NOMO-1 (cell line): Measurements from ENCODE around the gene EFCAB10.
A peak's percentile ranks its signal among the peaks of the same experiment; 100 is the strongest.
"Not testable (repeated sequence)": the region's sequence is repeated elsewhere in the genome, so short reads cannot be mapped to it uniquely, and the experiment has no call there.

Source experiments
- DNase-seq, 2 experiments: peaks; one replicate each; lab custom pipeline; 2025; ENCODE audit not compliant: unreplicated experiment in 2 of 2; lab: John Stamatoyannopoulos, UW

EFCAB10 gene

DNA sequence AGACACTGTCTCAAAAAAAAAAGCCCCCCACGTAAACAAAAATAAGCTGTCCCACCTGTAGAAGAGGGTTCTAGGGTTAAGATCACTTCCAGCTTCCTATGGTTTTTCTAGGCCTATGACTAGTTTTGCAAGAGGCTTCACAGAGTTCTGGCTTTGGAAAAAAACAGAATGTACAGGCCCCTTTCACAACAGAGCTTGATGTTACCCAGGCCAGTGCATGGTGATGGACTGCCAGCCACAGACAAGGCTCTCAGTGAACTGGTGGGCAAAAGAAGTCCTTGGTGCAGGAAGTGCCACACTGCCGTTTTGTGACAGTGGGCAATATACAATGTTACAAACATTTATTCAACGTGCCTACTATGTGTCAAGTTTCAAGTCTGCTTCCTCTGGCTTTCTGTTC, 18.3 kb upstream of the EFCAB10 start:
- no peak for DNase-seq

DNA sequence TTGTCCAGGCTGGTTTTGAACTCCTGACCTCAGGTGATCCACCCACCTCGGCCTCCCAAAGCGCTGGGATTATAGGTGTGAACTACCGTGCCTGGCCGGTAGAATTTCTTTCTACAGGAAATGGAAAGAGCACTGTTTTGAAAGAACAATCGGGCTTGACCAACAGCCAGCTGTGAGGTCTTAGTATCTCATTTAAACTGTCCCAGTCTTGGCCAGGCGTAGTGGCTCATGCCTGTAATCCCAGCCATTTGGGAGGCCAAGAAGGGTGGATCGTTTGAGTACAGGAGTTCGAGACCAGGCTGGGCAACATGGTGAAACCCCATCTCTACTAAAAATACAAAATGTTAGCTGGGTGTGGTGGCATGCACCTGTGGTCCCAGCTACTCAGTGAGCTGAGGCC, 17.8 kb upstream of the EFCAB10 start:
- not testable (repeated sequence) for DNase-seq

DNA sequence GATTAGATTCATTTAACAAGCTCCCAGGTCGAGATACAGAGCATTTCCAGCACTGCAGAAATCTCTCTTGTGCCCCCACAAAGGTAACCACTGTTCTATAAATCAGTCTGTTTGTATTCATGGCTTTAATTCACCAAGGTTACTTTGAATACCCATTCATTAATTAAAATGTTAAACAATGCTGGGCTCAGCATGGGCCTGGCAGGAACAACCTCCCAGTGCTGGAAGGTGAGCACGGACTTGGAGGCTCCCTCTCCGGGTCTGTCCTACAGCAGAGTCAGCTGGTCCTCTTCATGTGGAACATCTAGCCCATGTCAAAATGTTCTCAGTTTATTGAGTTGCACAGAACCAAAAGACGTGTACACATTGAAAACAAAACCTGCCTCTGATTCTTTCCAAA, 15.6 kb upstream of the EFCAB10 start:
- DNase-seq: no peak

DNA sequence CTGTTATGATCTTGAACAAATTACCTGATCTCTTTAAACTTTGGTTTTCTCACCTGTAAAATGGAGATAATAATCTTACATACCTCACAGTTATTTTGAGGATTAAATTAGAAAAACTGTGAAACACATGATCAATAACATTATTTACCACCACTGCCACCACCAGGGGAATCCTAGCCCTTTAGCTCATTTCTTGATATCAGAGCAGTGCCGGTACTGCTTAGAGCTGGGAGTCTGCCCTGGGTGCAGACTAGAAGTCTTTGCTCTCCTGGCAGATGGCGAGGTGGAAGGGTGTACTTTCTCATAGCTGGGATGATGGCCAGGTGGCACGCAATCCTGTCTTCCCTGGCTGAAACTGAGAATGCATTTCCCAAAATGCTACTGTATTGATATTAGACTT, 12.7 kb upstream of the EFCAB10 start:
- no peak for DNase-seq

DNA sequence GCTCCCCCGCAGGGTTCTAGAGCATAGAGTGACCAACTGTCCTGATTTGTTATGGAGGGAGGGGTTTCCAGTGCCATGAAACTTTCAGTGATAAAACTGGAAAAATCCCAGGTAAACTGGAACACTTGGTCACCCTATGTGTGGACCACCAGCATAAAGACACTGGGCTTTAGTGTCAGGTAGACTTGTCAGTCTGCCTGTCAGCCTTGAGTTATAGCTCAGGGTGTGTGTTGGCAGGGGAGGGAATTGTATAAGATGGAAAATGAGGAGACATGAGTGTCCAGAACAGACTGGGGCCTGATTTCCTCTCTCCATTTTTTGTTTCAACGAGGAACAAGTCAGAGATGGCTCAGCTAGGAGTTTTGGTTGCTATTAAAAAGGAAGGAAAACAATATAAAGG, 10.2 kb upstream of the EFCAB10 start:
- DNase-seq: no peak

DNA sequence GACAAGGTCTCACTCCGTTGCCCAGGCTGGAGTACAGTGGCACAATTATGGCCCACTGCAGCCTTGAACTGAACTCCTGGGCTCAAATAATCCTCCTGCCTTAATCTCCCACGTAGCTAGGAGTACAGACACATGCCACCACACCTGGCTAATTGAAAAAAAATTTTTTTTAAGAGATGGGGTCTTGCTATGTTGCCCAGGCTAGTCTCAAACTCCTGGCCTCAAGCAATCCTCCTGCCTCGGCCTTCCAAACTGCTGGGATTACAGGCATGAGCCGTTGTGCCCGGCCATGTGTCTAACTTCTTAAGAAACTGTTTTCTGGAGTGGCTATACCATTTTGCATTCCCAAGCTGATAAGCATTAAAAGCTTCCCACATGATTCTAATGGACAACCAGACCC, 9.5 kb upstream of the EFCAB10 start:
- no peak for DNase-seq

DNA sequence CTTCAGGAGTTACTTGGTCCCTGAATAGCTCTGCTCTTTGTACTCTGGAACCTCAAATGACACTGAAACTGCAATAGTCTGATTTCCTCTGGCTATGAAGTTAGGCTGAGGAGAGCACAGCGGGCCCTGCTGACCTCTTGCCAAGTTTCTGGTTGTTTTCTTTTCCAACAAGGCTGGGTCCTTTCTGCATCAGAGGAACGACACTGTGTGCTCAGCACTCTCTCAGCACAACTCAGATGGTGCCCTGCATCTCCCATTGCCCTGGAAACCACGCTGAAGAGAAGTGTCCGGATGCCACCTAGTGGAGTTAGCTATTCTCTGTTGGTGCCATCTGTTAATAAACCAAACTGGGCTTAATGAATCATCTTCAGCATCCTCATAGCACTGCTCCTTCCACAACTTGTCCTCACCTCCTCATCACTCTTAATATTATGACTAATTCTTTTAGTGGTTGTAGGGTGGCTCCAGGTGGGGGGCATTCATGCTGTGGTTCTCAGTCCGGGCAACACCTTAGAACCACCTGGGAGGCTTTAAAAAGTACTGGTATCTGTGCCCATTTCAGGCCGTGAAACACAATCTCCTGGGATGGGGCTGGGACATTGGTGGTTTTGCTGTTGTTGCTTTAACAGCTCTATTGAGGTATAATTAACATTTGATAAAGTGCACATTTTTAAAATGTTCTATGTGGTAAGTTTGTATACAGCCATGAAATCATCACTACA, 8.2 kb upstream of the EFCAB10 start:
- peak in 1 of 2 experiments; percentile 24 for DNase-seq

DNA sequence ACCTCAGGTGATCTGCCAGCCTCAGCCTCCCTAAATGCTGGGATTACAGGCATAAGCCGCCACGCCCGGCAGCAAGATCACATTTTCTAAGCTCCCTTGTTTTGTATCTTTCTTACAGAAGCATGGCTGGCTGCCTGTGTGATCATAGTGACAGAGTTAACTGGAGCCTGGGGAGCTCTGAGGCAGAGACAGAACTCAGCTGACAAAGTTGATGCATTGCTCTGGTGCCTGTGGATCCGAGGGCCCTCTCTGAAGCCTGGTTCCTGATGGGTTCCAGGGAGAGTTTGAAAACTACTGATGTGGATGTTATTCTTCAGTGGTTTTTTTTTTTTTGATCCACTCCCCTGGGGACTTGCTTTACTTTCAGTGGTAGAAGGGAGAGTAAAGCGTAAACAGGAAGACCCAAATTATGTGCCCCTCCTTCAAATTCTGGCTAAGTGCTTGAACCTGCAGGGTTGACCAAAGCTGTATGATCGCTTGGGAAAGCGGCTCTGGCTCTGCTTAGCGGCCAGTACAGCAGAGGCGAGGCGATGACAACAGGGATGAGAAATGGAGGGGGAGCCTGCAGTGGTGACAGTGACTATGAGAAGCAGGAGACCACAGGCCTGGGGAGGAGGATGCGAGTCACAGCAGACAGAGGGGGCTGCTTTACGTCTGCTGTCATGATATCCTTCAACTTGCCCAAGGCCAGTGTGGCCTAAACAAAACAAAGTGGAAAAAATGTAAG, 6.8 kb upstream of the EFCAB10 start:
- DNase-seq: no peak

DNA sequence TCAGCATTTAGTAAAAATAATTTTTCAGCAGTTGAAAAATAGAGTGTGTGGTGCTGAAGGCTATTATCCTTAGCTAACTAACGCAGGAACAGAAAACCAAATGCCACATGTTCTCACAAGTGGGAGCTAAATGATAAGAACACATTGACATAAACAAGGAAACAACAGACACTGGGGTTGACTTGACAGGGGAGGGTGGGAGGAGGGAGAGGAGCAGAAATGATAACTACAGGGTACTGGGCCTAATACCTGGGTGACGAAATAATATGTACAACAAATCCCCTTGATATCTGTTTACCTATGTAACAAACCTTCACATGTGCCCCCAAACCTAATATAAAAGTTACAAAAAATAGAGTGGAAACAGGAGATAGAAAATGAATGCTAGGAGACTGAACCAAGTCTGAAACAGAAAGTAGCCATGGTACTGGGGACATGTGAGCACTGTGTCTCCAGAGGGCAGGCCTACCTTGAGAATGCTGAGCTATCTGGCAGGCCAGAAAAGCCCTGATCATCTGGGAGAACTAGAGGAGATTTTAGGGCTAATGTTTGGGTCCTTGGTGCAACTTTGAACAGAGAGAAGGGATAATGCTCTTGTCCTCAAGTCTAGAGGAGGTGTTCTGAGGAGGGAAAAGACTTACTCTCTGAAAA, 4.7 kb upstream of the EFCAB10 start:
- no peak for DNase-seq

DNA sequence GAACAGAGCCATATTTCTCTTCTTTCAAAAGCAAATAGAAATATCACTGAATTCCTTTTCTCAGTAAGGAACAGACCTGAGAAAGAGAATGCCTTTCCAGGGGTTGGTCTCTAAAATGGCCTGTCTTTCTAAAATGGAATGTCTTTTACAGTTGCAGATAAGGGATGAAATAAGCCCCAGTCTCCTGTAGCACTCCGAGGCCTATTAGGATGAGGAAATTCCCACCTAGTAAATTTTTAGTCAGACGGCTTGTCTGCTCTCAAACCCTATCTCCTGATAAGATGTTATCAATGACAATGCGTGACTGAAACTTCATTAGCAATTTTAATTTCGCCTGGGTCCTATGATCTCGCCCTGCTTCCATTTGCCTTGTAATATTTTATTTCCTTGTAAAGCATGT, 2.9 kb upstream of the EFCAB10 start:
- no peak for DNase-seq

DNA sequence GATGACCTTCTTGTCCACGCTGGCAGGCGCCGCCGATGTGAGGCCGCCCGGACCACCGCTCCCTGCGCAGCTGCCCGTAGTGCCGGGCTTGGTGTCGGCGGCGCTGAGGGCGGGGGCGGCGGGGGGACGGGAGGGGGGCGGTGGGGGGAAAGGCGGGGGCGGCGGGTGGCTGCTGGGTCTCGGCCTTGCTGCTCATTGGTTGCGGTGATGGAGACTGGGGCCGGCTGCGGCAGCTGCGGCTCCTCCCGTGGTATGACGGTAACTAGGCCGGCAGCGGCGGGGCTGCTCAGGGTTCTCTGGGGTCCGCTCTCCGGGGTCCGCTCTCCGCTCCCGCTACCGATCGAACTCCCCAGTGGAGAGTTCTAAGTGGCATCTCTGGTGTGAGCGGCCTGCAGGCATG, 1.8 kb upstream of the EFCAB10 start:
- DNase-seq: no peak

DNA sequence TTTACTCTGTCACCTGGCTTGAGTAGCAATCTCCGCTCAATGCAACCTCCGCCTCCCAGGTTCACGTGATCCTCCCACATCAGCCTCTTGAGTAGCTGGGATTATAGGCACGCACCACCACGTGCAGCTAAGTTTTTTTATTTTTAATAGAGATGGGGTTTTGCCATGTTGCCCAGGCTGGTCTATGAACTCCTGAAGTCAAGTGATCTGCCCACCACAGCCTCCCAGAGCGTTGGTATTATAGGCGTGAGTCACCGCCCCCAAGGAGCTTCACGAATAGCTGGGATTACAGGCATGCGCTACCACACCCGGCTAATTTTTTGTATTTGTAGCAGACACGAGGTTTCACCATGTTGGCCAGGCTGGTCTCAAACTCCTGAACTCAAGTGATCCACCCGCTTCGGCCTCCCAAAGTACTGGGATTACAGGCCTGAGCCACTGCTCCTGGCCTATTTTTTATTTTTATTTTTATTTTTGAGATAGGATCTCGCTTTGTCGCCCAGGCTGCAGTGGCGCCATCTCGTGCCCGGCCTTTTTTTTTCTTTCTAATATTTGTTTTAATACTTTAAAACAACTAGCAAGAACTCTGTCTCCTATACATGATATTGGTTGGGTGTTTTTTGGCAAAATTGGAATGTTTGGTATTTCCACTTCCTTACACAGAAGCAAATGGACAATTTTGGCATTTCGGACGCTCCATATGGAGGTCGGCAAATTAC, 1.1 kb downstream of the EFCAB10 start:
- no peak for DNase-seq

DNA sequence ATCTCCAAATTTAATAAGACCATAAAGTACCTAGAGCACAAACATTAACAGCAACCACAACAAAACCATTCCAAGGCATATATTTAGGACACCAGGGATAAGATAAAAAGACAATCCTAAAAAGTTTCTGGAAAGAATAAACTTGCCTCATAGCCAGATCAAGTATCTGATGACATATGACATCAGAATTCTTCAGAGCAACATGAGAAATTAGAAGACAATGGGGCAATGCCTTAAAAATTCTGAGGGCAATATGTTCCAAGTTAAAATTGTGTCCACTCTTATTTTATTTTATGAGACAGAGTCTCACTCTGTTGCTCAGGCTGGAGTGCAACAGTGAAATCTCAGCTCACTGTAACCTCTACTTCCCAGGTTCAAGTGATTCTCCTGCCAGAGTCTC, 2.8 kb downstream of the EFCAB10 start:
- DNase-seq: no peak

DNA sequence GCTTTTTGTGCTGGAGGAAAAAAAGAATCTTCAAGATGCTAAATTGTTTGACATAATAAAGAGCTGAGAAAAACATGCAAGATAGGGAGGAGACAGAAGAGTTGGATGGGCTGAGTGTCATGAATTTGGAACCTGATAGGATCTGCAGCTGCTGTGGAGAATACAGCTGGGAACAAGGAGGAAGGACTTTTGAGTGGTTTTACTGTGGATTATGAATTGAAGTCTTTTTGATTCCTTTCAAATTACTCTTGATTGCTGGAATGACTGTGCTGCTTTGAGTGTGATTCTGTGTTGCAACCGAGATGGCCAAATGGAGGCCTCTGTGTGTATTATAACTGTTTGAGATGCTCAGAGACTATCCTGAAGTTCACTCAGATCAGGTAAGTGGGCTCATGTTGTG, 4.0 kb downstream of the EFCAB10 start:
- DNase-seq: no peak

DNA sequence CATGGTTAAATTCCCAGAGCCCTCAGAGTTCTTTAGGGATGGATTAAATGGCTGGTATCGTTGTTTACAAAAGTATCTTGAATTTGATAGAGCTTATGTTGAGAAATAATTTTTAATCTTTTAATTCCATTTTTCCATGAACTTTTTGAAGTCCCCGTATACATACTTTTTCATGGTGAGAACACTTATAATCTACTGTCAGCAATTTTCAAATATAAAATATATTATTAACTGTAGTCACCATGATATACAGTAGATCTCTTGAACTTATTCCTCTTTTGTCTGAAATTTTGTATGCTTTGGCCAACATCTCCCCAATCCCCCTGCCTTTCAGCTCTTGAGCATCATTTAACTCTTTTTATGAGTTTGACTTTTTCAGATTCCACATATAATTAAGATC, 9.4 kb downstream of the EFCAB10 start:
- DNase-seq: no peak

DNA sequence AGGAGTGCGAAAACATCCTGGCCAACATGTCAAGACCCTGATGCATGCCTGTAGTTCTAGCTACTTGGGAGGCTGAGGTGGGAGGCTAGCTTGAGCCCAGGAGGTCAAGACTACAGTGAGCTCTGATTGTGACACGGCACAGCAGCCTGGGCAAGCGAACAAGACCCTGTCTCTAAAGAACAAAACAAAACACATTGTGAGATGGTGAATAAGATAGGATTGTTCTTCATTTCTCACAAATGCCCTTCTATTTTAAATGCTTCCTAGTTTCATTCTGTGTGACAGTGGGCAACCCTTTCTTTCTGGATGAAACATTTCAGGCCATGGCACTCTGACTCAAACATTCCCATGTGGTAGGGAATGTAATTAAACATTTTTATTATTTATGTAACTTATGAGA, 13.5 kb downstream of the EFCAB10 start:
- DNase-seq: no peak

DNA sequence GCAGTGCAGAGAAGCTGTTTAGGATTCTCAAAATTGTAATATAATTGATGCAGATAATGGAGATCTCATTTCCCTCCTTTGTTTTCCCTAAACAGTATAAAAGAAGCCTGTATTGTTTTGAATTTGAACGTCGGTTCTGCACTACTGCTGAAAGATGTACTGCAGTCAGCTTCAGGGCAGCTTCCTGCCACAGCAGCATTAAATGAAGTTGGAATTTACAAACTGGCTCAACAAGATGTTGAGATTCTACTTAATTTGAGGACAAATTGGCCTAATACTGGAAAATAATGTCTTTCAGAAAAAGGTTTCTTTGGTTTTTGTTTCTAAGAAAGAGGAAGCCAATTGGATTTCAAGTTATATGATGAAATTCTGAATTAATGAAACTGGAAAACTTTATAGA, 14.3 kb downstream of the EFCAB10 start:
- no peak for DNase-seq

DNA sequence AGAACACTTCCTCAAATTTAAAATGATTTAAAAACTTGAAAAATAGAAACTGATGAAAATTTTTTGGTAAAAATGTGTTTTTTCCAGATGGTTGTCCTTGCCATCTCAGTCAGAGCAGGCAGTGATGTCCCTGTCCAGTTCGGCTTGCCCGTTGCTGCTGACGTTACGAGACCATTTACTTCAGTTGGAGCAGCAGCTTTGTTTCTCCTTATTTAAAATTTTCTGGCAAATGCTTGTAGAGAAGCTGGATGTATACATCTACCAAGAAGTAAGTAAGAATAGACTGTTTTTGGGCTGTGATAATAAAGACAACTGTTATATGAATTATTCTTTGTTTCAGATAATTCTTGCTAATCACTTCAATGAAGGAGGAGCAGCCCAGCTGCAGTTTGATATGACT, 16.1 kb downstream of the EFCAB10 start:
- DNase-seq: no peak

DNA sequence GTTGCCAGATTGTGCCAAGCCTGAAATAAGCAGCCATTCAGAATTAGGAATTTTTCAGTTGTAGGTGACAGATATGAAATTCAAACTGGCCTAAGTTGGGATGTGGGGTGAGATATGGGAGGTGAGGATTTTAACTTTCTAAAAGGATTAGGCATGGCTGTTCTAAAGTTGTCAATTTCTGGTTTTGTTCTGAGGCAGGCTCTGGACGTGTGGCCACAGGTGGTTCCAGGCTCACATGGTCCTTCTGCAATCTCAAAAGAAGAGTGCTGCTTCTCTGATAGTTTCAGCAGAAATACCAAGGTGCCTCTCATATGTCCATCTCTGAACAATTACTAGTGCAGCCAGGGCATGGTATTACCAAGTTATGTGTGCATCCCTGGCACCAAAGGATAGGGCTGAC, 21.4 kb downstream of the EFCAB10 start:
- no peak for DNase-seq

DNA sequence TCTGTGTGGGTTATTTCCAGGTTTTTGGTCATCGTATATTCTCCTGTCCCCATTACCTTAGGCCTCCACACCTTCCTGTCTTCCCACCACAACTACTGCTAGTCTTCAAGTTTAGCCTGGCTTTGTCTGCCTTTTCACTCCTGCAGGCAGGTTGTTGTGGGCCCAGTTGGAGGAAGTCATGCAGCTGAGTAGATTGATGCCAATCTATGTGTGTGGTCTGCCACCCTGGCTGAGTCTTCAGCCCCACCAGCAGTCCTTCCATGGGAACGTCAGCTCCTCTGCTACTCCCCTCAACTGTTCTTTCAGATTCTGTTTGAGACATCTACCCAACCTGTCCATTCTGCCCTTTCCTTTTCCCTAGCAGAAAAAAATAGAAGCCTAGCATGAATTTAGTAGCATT, 43.0 kb downstream of the EFCAB10 start:
- DNase-seq: no peak

DNA sequence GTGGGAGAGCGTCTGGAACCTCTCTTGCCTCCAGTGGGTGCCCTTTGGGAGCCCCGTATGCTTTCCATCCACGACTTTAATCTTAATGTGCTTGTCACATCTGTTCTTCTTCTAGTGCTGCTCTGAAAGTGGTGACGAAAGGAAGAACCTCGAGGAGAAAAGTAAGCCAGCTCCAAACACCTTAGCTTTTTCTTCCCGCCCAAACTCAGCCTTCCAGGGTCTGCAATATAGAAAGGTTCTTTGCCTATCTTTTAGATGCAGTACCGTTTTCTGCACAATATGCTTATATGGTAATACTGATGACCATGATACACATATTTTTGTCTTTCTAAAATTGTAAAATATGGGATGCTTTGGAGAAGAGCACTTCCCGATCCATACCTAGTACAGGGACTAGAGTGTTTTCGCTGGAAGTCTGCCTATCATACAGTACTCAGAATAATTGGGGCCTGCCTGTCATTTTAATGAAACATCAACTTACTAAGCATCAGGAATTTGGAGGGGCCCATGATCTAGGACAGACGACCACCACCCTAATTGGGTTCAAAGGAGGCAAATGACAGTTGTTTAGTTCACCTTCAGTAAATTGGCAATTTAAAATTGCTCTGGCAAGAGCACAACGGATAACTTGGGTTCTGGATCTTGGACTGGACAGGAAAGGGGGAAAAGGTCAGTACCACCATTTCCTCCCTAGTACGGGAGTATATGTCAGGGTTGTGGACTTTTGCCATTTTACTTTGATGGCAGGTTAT, 48.4 kb downstream of the EFCAB10 start:
- DNase-seq: no peak
